NT2/D1 (cell line): ENCODE results near the gene ARID1A.

Experiments
- SUZ12 ChIP-seq: IDR thresholded peaks from 2 replicates; pipeline ENCODE4 v1.6.1; 2011; ENCODE audit not compliant: insufficient read length, insufficient read depth; ENCODE audit errors: extremely low read depth
- YY1 ChIP-seq: IDR thresholded peaks from 2 replicates; pipeline ENCODE4 v1.6.1; 2011; ENCODE audit not compliant: insufficient read length, insufficient read depth

DNA sequence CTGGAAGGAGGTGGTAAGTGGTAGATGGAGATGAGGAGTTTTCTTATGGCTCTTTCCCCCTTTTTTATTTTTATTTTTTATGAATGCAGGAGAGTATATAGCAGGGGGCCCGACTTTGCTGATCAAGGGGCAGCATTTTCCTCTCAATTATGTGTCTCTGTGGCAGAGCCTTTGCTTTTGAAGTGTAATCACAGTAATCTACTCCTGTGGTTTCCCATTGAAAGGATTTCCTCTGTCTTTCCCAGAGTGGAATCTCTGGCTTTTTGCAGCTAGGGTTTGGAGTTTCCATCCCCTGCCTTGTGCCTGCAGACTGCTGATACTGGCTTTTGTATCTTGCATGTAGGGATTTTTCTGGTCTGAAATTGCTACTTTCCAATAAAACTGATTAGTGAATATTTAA lies 29.1 kb downstream of the ARID1A start:
- TF ChIP-seq SUZ12, result no peak
- TF ChIP-seq YY1, result no peak
